SK-N-SH treated with all-trans-retinoic acid at 6 μM for 48 hours (cell line): Measurements from ENCODE around the gene SDR42E1.

Source experiments
- BACH2 ChIP-seq: fragments of 250-450 bp; sonication (Bioruptor Pico); IDR thresholded peaks from 2 replicates; pipeline ENCODE4 v1.9.0; 2021; ENCODE audit warnings: mild to moderate bottlenecking, borderline replicate concordance
- CSDC2 ChIP-seq: fragments of 250-450 bp; sonication (Bioruptor Pico); IDR thresholded peaks from 2 replicates; pipeline ENCODE4 v1.5.0; 2020; ENCODE audit warnings: mild to moderate bottlenecking, moderate library complexity
- CSRNP3 ChIP-seq: fragments of 250-450 bp; sonication (Bioruptor Pico); IDR thresholded peaks from 2 replicates; pipeline ENCODE4 v1.5.1; 2021; ENCODE audit warnings: mild to moderate bottlenecking, moderate library complexity
- ISL1 ChIP-seq: fragments of 250-450 bp; sonication (Bioruptor Pico); IDR thresholded peaks from 2 replicates; pipeline ENCODE4 v2.1.2; 2022; ENCODE audit warnings: mild to moderate bottlenecking, moderate library complexity
- SNAI2 ChIP-seq: fragments of 250-450 bp; sonication (Bioruptor Pico); IDR thresholded peaks from 2 replicates; pipeline ENCODE4 v1.5.0; 2020; ENCODE audit warnings: mild to moderate bottlenecking, moderate library complexity
- TOX ChIP-seq: fragments of 250-450 bp; sonication (Bioruptor Pico); IDR thresholded peaks from 2 replicates; pipeline ENCODE4 v1.8.0; 2021; ENCODE audit warnings: mild to moderate bottlenecking, moderate library complexity, borderline replicate concordance
- ZFP3 ChIP-seq: fragments of 250-450 bp; sonication (Bioruptor Pico); IDR thresholded peaks from 2 replicates; pipeline ENCODE4 v1.5.0; 2020; ENCODE audit warnings: mild to moderate bottlenecking, moderate library complexity
- ZNF565 ChIP-seq: fragments of 450-650 bp; formaldehyde crosslinking; conservative IDR thresholded peaks from 2 replicates; pipeline ENCODE4 v1.5.0; 2020; ENCODE audit warnings: low read depth, mild to moderate bottlenecking, moderate library complexity
- ZNF70 ChIP-seq: fragments of 450-650 bp; formaldehyde crosslinking; IDR thresholded peaks from 2 replicates; pipeline ENCODE4 v1.5.0; 2020; ENCODE audit warnings: mild to moderate bottlenecking, moderate library complexity
- ZNF8 ChIP-seq: fragments of 450-650 bp; formaldehyde crosslinking; IDR thresholded peaks from 2 replicates; pipeline ENCODE4 v1.5.0; 2020; ENCODE audit warnings: mild to moderate bottlenecking, moderate library complexity
- TF ChIP-seq, protein P1 (sequence below): fragments of 250-450 bp; sonication (Bioruptor Pico); IDR thresholded peaks from 2 replicates; pipeline ENCODE4 v1.8.0; 2020; ENCODE audit warnings: mild to moderate bottlenecking, moderate library complexity, borderline replicate concordance

GRCh38 chr16:82049484-82049883, 38.2 kb upstream of the SDR42E1 start:
- TF ChIP-seq ZNF70 (CRISPR knock-in tag), result no peak
- TF ChIP-seq TOX (CRISPR knock-in tag), result no peak
- TF ChIP-seq ZNF8, result no peak
- no peak for TF ChIP-seq ISL1 (CRISPR knock-in tag)
- no peak for TF ChIP-seq ZFP3 (CRISPR knock-in tag)
- TF ChIP-seq CSDC2 (CRISPR knock-in tag), result no peak
- TF ChIP-seq ZNF565 (CRISPR knock-in tag), result no peak
- no peak for TF ChIP-seq SNAI2 (CRISPR knock-in tag)
- TF ChIP-seq, protein P1, sequence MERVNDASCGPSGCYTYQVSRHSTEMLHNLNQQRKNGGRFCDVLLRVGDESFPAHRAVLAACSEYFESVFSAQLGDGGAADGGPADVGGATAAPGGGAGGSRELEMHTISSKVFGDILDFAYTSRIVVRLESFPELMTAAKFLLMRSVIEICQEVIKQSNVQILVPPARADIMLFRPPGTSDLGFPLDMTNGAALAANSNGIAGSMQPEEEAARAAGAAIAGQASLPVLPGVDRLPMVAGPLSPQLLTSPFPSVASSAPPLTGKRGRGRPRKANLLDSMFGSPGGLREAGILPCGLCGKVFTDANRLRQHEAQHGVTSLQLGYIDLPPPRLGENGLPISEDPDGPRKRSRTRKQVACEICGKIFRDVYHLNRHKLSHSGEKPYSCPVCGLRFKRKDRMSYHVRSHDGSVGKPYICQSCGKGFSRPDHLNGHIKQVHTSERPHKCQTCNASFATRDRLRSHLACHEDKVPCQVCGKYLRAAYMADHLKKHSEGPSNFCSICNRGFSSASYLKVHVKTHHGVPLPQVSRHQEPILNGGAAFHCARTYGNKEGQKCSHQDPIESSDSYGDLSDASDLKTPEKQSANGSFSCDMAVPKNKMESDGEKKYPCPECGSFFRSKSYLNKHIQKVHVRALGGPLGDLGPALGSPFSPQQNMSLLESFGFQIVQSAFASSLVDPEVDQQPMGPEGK (CRISPR knock-in tag), result no peak
- no peak for TF ChIP-seq CSRNP3 (CRISPR knock-in tag)
- no peak for TF ChIP-seq BACH2 (CRISPR knock-in tag)
